KMS-11 (cell line): ENCODE results near the gene IER3IP1.
"Not testable (repeated sequence)": the region's sequence is repeated elsewhere in the genome, so short reads cannot be mapped to it uniquely, and the experiment has no call there.

Experiments used
- H2AFZ ChIP-seq: fragments of 200-600 bp; sonication (generic); 2 replicates; pipeline ENCODE4 v1.6.1; 2016; ENCODE audit warnings: antibody characterized with exemption, mixed run types, low read depth
- H3K27ac ChIP-seq: fragments of 200-600 bp; sonication (generic); 2 replicates; pipeline ENCODE4 v1.6.1; 2016; ENCODE audit warnings: mild to moderate bottlenecking, mixed run types
- H3K27me3 ChIP-seq: fragments of 200-600 bp; sonication (generic); 2 replicates; pipeline ENCODE4 v1.6.1; 2017; ENCODE audit warnings: mild to moderate bottlenecking, low read depth, mixed run types, moderate library complexity; ENCODE audit not compliant: insufficient read depth
- H3K36me3 ChIP-seq: fragments of 200-600 bp; sonication (generic); 2 replicates; pipeline ENCODE4 v1.6.1; 2017; ENCODE audit warnings: mild to moderate bottlenecking, mixed run types; ENCODE audit not compliant: insufficient read depth
- H3K4me1 ChIP-seq: fragments of 200-600 bp; sonication (generic); 2 replicates; pipeline ENCODE4 v1.6.1; 2016; ENCODE audit warnings: mild to moderate bottlenecking, low read depth, mixed run types; ENCODE audit not compliant: poor library complexity, severe bottlenecking
- H3K4me2 ChIP-seq: fragments of 200-600 bp; sonication (generic); 2 replicates; pipeline ENCODE4 v1.7.0; 2016; ENCODE audit warnings: mild to moderate bottlenecking, mixed run types
- H3K4me3 ChIP-seq: fragments of 200-600 bp; sonication (generic); IDR thresholded peaks from 2 replicates; pipeline ENCODE4 v1.6.1; 2017; ENCODE audit warnings: low read depth, low read length, mixed read lengths; ENCODE audit not compliant: insufficient read depth
- H3K79me2 ChIP-seq: fragments of 200-600 bp; sonication (generic); 2 replicates; pipeline ENCODE4 v1.6.1; 2016; ENCODE audit warnings: low read depth, mixed run types; ENCODE audit not compliant: insufficient read depth
- H3K9ac ChIP-seq: fragments of 200-600 bp; sonication (generic); 2 replicates; pipeline ENCODE4 v1.6.1; 2016; ENCODE audit warnings: mild to moderate bottlenecking, mixed run types
- H4K20me1 ChIP-seq: fragments of 200-600 bp; sonication (generic); 2 replicates; pipeline ENCODE4 v1.6.1; 2016; ENCODE audit warnings: mild to moderate bottlenecking, mixed run types; ENCODE audit not compliant: insufficient read depth
- TF ChIP-seq, protein P1 (sequence below): fragments of 200-600 bp; sonication (generic); conservative IDR thresholded peaks from 2 replicates; pipeline ENCODE4 v1.6.1; 2017; ENCODE audit warnings: low read depth, mild to moderate bottlenecking, antibody characterized with exemption, low read length, moderate library complexity, mixed read lengths

IER3IP1 gene

DNA sequence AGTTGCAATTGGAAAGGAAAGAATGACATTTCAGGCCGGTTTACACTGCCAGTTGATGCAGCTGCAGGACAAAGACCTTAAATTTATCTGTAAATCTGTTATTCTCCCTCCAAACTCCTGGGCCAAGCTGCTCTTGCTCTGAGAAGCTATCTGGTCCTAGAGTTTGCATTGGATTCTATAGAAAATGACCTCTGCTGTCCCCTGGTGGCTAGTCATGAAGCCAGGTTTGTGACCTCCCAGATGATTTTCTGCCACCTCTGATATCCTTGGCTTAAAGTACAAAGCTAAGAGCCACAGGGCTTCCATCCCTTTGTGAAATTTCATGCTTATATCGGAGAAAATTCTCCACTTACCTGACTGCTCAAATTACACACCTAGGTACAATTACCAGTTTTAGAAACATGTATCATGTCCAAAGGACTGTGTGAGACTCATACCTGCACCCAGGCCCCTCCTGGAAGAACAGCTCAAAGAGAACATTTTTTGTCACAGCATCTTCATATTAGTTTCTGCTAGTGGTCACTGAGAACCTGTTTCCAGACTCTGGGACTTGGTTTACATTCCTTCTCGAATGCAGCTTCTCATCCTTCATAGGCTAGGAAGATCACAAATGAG, 28.9 kb upstream of the IER3IP1 start:
- H3K27me3 ChIP-seq: no peaks in the 10 kb centered on the region
- TF ChIP-seq, protein P1, sequence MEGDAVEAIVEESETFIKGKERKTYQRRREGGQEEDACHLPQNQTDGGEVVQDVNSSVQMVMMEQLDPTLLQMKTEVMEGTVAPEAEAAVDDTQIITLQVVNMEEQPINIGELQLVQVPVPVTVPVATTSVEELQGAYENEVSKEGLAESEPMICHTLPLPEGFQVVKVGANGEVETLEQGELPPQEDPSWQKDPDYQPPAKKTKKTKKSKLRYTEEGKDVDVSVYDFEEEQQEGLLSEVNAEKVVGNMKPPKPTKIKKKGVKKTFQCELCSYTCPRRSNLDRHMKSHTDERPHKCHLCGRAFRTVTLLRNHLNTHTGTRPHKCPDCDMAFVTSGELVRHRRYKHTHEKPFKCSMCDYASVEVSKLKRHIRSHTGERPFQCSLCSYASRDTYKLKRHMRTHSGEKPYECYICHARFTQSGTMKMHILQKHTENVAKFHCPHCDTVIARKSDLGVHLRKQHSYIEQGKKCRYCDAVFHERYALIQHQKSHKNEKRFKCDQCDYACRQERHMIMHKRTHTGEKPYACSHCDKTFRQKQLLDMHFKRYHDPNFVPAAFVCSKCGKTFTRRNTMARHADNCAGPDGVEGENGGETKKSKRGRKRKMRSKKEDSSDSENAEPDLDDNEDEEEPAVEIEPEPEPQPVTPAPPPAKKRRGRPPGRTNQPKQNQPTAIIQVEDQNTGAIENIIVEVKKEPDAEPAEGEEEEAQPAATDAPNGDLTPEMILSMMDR: peak; percentile 90
- no peak overlapping the region for H3K4me3 ChIP-seq
- no peak overlapping the region for H3K27ac ChIP-seq
- no peaks in the 10 kb centered on the region for H3K79me2 ChIP-seq
- no peak overlapping the region for H2AFZ ChIP-seq
- peaks cover 7% of the 10 kb centered on the region for H3K4me1 ChIP-seq
- no peaks in the 10 kb centered on the region for H4K20me1 ChIP-seq
- H3K36me3 ChIP-seq: no peaks in the 10 kb centered on the region
- H3K9ac ChIP-seq: no peak overlapping the region
- no peak overlapping the region for H3K4me2 ChIP-seq

GRCh38 chr18:47203626-47204464, 27.7 kb upstream of the IER3IP1 start:
- Histone ChIP-seq H3K4me2 (no peak overlapping the region), H3K4me3 (no peak overlapping the region), H3K27ac (no peak overlapping the region), H3K27me3 (no peaks in the 10 kb centered on the region), H4K20me1 (no peaks in the 10 kb centered on the region), H3K79me2 (no peaks in the 10 kb centered on the region), H2AFZ (no peak overlapping the region), H3K9ac (no peak overlapping the region), H3K4me1 (no peaks in the 10 kb centered on the region), H3K36me3 (no peaks in the 10 kb centered on the region)
- TF ChIP-seq, protein P1: no peak

GRCh38 chr18:47195961-47196360, 19.8 kb upstream of the IER3IP1 start:
- H3K4me1 ChIP-seq, H3K9ac ChIP-seq, H3K4me3 ChIP-seq, H3K27ac ChIP-seq, H2AFZ ChIP-seq, H3K4me2 ChIP-seq, H4K20me1 ChIP-seq, H3K27me3 ChIP-seq, H3K79me2 ChIP-seq, H3K36me3 ChIP-seq: not testable (repeated sequence)

- TF ChIP-seq, protein P1: no peak
- no peaks in the 10 kb centered on the region for H3K27me3 ChIP-seq
- no peaks in the 10 kb centered on the region for H3K79me2 ChIP-seq
- H3K36me3 ChIP-seq: no peaks in the 10 kb centered on the region
- H4K20me1 ChIP-seq: no peaks in the 10 kb centered on the region
- no peak overlapping the region for H3K4me2 ChIP-seq
- H3K4me3 ChIP-seq: no peak overlapping the region
- no peak overlapping the region for H3K27ac ChIP-seq
- no peak overlapping the region for H3K9ac ChIP-seq
- H3K4me1 ChIP-seq: no peaks in the 10 kb centered on the region
- no peak overlapping the region for H2AFZ ChIP-seq
Measured at GRCh38 chr18:47191961-47192360, 15.8 kb upstream of the IER3IP1 start.

- Histone ChIP-seq H3K4me3 (no peak overlapping the region), H3K27me3 (no peaks in the 10 kb centered on the region), H3K9ac (no peak overlapping the region), H3K27ac (no peak overlapping the region), H3K4me1 (no peaks in the 10 kb centered on the region), H3K79me2 (no peaks in the 10 kb centered on the region), H4K20me1 (no peaks in the 10 kb centered on the region), H2AFZ (no peak overlapping the region), H3K4me2 (no peak overlapping the region), H3K36me3 (no peaks in the 10 kb centered on the region)
- TF ChIP-seq, protein P1: no peak
Measured at GRCh38 chr18:47187721-47188120, 11.6 kb upstream of the IER3IP1 start.
